ENCODE data around the gene RBM7.

- TF ChIP-seq MYC (IDR thresholded peaks at IDR 0.05; ENCODE audit: low read depth, low read length): no peak
- no peak for TF ChIP-seq EZH2 (IDR thresholded peaks at IDR 0.05; ENCODE audit: borderline replicate concordance, low read depth, low read length, severe bottlenecking)
- TF ChIP-seq, protein P1, sequence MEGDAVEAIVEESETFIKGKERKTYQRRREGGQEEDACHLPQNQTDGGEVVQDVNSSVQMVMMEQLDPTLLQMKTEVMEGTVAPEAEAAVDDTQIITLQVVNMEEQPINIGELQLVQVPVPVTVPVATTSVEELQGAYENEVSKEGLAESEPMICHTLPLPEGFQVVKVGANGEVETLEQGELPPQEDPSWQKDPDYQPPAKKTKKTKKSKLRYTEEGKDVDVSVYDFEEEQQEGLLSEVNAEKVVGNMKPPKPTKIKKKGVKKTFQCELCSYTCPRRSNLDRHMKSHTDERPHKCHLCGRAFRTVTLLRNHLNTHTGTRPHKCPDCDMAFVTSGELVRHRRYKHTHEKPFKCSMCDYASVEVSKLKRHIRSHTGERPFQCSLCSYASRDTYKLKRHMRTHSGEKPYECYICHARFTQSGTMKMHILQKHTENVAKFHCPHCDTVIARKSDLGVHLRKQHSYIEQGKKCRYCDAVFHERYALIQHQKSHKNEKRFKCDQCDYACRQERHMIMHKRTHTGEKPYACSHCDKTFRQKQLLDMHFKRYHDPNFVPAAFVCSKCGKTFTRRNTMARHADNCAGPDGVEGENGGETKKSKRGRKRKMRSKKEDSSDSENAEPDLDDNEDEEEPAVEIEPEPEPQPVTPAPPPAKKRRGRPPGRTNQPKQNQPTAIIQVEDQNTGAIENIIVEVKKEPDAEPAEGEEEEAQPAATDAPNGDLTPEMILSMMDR (IDR thresholded peaks at IDR 0.05; ENCODE audit: extremely low read depth in 1 of 2, insufficient read depth in 1 of 2, low read depth in 1 of 2, low read length in 2 of 2): no peak
- no peak for TF ChIP-seq POLR2A (IDR thresholded peaks at IDR 0.05; ENCODE audit: low read depth, low read length)
- no peak for TF ChIP-seq POLR2AphosphoS5 (IDR thresholded peaks at IDR 0.05; ENCODE audit: insufficient read depth, low read depth, low read length)
- no peak for TF ChIP-seq JUN (IDR thresholded peaks at IDR 0.05; ENCODE audit: borderline replicate concordance, insufficient read depth, insufficient read length, low read depth)
- TF ChIP-seq GATA2 (IDR thresholded peaks at IDR 0.05; ENCODE audit: insufficient read depth, insufficient read length, low read depth, low read length): no peak
- no peak for TF ChIP-seq MAX (IDR thresholded peaks at IDR 0.05; ENCODE audit: insufficient read depth, insufficient read length)
These were observed 16.0 kb downstream of the RBM7 start for GRCh38 chr11:114416441-114416961.
